H1 (cell line): ENCODE measurements around the gene ADSS1. TPM values are rescaled to one million over a fixed set of nuclear protein-coding genes. Genes with fewer than 3 reads are reported as not detected.

Source experiments
- RFX5 ChIP-seq: IDR thresholded peaks from 2 replicates; pipeline ENCODE4 v1.6.1; 2011; ENCODE audit warnings: low read depth, low read length, improper control_type of control experiment, borderline replicate concordance
- SIN3A ChIP-seq, 2 experiments: IDR thresholded peaks in 1 of 2; conservative IDR thresholded peaks in 1 of 2; 2 replicates each; pipeline ENCODE4 v1.6.1; 2011 to 2012; ENCODE audit warnings: low read length in 2 of 2, improper control_type of control experiment in 1 of 2, low read depth in 1 of 2, mild to moderate bottlenecking in 1 of 2
- TAF7 ChIP-seq: optimal IDR thresholded peaks from 2 replicates; pipeline ENCODE3; 2011; ENCODE audit warnings: low read depth, mild to moderate bottlenecking, inconsistent platforms, low read length, moderate library complexity, borderline replicate concordance
- TEAD4 ChIP-seq: IDR thresholded peaks from 2 replicates; pipeline ENCODE4 v1.6.1; 2012; ENCODE audit warnings: low read depth, low read length, inconsistent platforms, mixed read lengths
- polyA plus RNA-seq, 7 experiments: library from polyadenylated mRNA; depleted of rRNA in 3 of 7; stranded (reverse) in 5 of 7; unstranded in 2 of 7; fragments of >200 nt in 5 of 7; fragments of 200-250 nt in 2 of 7; gene quantifications; 1 replicate in 5 of 7; 2 replicates in 1 of 7; 4 replicates in 1 of 7; pipeline versions ENCODE4 v1.2.1 to v1.2.3, GENCODE V29; 2011 to 2013; ENCODE audit warnings: missing spikeins in 2 of 7, mixed read lengths in 2 of 7
- total RNA-seq: library from RNA; stranded (reverse); fragmentation: NEBNext Ultra II Directional; extraction: Animal tissue kit (Norgen Biotek cat#: 25700); gene quantifications from 2 replicates; pipeline ENCODE4 v1.2.1, GENCODE V29; 2021

Gene ADSS1
- total and polyA plus RNA-seq, 2 of the 8 experiments (the other 6 are each of a cell fraction or from before 2014, with no cell fraction given) = 7.1 to 7.9 TPM

DNA sequence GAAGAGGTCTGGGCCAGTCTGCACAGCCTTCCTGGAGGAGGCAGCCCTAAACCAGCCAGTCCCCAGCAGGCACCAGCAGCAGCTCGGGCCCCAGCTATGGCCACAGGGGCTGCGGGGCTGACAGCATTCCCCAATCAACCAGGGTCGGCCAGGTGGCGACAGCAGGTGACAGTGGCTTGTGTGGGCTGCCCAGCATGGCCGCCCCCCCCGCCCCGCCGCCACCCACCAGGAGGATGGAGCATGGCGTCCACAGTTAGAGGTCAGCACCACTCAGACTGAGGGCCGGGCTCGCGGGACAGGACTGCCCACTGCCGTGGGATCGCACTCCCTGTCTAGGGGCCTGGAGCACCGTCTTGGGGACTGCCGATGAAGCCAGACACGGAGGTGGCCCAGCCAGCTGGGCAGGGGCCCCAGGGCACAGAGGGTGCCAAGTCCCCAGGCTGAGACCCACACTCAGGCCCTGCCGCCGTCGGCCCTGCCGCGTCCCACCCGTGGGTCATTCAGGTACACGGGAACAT lies 56.5 kb downstream of the ADSS1 start (continued):
- TF ChIP-seq RFX5 = no peak
- no peak for TF ChIP-seq TEAD4
- TF ChIP-seq TAF7 = no peak
- no peak for TF ChIP-seq SIN3A (conservative IDR thresholded peaks at IDR 0.05 in 1 of 2, IDR thresholded peaks at IDR 0.05 in 1 of 2; ENCODE audit: low read depth in 1 of 2, low read length in 2 of 2)
